ENCODE data around the gene POLL.

GRCh38 chr10:101575580-101576210 is 12.4 kb downstream of the POLL start:
- TF ChIP-seq POLR2A (IDR thresholded peaks at IDR 0.05; ENCODE audit: low read depth, low read length): no peak
- TF ChIP-seq SPI1 (IDR thresholded peaks at IDR 0.05; ENCODE audit: low read depth, low read length): no peak
- TF ChIP-seq POU2F2 (IDR thresholded peaks at IDR 0.05; ENCODE audit: low read depth, low read length): no peak
- no peak for TF ChIP-seq TAF1 (IDR thresholded peaks at IDR 0.05; ENCODE audit: low read depth, low read length)
- TF ChIP-seq POLR2AphosphoS5 (IDR thresholded peaks at IDR 0.05; ENCODE audit: low read depth, low read length): no peak
- no peak for TF ChIP-seq PAX5 (IDR thresholded peaks at IDR 0.05; ENCODE audit: insufficient read depth, low read length, severe bottlenecking)

Measured in GM12891 (cell line).